HG03460 (cell line): ENCODE results near the gene ACSL1.
"Not testable (repeated sequence)": the region's sequence is repeated elsewhere in the genome, so short reads cannot be mapped to it uniquely, and the experiment has no call there.

ENCODE experiments used
- ATAC-seq: cut with Tn5 transposase; IDR thresholded peaks from one replicate; pipeline ENCODE4 v1.9.1; 2021; ENCODE audit not compliant: unreplicated experiment

Gene ACSL1

DNA sequence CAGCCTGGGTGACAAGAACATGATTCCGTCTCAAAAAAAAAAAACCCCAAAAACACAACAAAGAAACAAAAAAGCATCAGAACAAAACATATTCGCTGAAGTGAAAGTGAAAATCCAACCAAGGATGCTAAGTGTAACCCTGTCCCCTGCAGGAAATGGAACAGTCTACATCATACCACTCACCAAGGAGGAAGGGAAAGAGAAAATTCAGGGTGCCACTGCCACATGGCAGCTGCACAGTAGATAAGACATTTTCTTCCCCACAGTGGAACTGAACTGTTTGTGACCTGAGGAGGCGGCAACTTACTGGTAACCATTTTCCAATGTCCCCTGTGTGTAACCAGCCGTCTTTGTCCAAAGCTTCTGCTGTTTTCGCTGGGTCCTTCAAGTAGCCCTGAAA lies 63.7 kb downstream of the ACSL1 start:
- ATAC-seq = peak; percentile 88

DNA sequence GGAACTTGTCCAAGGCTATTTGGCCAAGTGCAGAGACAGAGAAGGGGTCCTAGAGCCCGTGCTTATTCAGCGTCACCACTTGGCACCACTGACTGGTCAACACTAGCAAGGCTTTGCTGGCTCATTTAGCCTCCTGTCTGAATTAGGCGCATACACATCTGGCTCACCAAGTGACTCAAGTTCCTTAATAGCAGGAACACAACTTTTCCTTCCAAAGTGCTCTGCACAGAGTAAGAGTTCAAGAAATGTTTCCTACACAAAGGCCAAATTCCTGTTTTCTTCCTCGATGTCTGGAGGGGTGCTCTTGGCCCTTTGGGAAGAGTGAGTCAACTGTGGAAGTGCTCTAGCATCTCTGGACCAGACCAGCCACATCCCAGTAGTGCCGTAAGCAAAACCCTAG lies 65.1 kb downstream of the ACSL1 start:
- ATAC-seq = no peak

DNA sequence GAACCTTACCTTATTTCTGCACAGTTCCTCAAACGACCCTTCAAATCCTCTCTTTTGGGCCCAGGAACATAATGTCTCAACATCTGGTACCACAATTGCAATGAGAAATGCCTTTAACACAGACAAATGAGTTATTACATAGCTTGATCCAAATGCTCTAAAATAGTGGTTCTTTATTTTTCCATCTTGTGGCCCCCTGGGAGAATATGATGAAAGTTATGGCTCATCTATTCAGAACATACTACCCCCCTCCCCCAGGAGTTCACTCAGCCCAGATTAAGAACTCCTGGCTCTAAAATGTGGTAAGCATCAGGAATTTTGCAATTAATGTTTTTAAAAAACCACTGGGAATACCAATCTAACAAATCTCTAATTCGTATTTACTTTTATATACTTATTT lies 68.0 kb downstream of the ACSL1 start:
- no peak for ATAC-seq

DNA sequence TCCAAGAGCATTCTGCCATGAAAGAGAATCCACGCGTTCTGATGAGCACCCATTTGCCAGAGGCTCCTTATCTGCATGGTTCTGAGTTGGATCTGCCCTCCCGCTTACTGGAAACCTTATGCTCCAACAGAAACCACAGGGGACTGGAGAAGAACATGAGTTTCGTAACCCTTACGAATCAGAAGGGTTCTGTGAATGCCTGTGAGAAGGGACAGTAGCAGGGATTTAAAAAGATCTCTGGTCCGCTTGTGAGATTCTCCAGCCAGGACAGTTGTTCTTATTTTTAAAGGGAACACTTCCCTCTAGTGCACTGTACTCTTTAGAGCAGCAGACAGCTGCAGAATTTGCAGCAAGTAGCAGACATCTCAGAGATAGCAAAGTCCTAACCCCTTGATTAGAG lies 69.4 kb downstream of the ACSL1 start:
- ATAC-seq = no peak

DNA sequence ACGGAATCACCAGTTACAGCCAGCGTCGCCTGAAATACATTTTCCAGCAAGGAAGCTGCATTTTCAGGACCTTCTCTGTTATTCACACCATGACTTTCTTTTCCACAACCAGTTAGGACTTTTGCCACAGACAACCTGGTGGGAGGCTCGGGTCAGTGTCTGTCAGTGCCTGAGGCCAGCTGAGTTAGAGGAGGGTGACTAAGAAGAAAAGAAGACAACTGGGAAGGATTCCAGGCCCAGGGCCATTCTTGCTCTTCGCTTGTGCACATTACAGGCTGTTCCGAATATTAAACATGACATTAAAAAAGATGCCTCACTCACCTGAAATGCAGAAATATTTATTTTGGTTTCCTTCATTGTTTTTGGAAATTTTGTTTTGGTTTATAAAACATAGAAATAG lies 70.5 kb downstream of the ACSL1 start:
- ATAC-seq = no peak

DNA sequence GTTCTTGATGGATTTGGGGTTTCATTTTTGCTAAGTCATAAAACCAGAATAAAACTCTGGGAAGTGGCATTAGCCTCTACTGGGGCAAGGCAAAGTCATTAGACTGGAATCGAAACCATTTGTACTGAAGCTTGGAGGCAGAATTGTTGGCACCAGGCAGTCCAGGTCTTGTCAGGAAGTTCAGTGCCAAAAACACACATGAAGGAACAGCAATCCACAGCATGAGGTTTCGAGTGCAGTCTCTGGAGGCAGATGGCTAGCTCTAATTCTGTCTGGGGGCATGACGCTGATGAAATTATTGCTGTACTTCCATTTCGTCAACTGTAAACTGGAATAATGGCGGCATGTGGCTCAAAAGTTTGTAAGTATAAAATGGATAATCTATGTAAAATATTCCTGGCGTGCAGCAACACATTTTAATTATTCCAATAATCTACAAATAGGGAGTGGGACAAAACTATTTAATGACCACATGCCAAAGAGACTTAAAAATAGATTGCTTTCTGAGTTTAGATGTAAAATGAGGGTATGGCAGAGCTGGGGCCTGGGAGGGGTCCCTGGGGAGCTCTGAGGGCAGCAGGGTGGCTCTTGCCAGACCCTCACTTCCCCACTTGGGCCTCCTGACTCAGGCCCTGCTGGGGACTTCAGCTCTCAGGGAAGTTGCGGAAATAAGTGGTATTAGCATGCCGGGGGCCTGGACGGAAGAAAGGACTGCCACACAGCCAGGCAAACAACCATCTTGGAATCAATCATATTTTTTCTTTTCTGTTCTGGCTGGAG lies 73.1 kb downstream of the ACSL1 start:
- no peak for ATAC-seq

DNA sequence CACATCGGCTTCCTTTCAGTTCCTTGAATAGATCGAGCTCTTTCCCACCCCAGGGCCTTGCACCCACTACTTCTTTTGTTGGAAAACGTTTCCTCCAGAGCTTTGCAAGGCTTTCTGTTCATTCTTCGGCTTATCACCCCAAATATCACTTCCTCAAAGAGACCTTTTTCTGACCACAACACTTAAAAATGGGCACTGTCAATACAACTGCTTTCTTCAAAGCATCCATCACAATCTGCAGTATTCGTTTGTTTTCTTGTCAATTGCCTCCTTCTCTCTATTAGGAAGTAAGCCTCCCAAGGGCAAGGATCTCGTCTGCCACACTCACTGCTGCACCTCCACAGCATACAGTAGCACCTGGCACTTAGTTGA lies 74.2 kb downstream of the ACSL1 start:
- no peak for ATAC-seq

DNA sequence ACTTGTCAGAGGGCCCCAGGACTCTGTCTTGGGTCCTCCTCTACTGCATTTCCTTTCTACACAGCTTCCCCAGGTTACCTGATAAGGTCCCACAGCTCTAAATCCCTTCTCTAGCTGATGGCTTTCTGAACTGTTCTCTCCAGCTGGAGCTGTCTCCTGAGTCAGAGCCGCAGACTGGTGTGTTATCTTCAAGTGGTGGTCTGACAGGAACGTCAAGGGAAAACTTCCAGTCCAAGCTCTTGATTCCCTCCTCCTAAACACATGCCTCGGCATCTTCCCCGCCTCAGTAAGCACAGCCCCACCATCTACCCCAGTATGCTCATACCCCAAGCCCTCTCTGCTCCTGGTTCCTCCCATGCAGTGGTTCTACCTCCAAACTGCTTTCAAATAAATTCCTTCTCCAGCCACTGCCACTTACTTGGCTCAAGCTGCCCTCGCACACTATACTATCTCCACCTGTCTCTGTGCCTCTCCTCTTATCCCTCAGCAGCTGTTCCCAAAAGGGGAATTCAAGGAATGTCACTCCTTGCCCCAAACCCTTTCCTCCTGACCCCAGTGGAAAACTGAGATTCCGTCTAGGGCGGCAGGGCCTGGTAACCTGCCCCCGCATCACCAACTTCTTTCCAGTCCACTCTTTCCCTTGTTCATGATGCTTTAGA lies 74.7 kb downstream of the ACSL1 start:
- ATAC-seq = no peak

DNA sequence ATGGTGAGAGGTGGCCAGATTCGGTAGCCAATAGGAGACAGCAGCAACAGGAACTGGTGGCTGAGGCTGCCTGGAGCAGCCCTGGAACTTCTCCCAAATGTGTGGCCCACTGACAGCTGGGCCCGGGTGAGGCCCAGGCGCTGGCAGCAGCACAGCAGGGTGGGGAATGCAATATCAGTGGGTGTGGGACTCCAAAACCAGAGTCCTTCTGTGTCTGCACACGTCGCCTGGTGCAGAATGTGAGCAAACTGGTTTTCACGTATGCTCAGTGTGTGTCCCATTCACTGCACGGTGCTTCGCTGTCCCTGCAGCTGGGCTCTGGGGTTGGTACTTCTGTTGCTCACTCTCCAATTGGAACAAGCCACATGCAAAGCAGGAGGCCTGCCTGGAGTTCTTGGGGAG lies 77.5 kb downstream of the ACSL1 start:
- no peak for ATAC-seq

DNA sequence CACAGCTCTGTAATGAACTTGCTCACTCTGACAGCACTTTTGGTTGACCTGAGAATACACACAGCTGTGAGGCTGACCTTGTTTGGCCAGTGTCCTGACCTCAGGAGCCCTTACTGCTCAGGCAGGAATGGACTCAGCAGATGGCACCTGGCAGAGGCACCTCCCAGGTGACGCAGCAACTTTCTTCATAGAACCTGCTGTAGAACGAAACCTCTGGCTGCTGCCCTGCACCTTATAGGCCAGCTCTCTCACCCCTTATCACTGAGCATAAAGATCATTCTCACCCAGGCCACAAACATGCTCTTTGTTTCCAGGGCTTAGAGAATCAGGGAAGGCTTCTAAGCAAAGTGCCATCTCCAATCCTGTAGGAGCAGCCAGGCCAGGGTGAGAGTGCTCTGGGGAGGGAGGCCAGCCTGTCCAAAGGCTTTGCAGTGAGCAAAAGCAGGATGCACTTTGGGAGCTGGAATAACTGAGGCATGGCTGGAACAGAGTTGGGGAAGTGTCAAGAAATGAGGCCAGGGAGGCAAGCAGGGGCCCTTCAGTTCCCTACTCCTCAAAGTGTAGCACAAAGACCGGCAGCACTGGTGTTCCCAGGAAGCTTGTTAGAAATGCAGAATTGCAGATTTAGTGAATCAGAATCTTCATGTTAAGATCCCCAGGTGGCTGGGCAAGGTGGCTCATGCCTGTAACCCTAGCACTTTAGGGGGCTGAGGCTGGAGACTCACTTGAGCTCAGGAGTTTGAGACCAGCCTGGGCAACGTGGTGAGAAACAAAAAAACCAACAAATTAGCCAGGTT lies 78.5 kb downstream of the ACSL1 start:
- ATAC-seq = no peak

DNA sequence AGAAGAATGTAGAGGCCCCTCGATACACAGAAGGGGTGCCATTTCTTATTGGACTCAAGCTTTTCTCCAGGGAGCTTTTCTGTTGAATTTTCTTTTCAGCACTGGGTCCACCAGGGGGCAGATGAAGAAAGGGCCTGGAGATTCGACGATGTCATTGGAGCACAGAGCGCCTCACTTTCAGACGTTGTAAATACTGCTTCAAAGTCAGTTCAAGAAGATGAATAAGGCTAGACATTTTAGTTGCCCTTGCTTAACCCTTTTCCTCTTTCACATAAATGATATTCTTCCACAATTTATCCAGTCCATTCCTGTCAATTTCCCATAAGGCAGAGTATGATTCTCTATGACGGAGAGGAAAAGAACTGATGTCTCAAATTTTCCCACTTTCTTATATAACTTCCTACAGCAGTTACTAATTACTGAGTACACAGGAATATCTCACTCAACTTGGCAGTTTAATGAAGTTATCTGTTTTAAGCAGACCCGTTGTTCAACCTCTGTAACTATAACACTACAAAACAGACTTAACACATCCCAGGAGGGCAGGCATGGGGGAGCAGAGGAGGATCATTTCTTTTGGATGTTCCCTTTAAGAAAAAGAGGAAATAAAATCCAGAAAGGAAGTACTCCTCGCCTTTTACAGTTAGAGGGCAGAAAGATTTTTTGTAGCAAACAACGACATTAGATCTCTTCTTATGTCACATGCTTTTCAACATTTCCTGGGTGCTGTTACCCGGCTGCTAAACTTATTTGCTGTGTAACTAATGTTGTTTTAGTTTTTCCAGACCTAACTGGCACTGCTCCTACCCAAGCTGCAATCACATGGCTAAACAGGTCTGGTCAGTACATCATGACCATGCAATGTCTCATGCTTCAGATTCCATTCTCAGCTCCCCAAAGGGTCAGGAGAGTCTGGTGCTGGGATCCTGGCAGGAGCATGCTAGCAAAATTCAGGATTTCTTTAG lies 79.7 kb downstream of the ACSL1 start:
- peak; percentile 63 for ATAC-seq

DNA sequence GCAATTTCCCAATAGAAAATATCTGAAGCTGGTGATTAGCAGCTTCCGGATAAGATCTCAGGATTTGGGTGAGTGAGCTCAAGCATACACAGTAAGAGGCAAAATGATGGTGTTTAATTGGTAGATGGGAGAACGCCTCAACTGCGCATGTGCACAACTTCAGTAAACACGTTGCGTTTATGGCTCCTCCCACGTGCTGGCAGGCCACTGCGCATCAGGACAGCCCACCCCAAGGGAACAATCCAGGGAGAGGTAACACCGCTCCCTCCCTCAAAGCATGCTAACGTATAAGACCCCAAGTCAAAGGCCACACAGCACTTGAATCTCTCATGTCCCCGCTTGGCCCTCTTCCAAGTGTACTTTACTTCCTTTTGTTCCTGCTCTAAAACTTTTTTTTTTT lies 81.5 kb downstream of the ACSL1 start:
- no peak for ATAC-seq

DNA sequence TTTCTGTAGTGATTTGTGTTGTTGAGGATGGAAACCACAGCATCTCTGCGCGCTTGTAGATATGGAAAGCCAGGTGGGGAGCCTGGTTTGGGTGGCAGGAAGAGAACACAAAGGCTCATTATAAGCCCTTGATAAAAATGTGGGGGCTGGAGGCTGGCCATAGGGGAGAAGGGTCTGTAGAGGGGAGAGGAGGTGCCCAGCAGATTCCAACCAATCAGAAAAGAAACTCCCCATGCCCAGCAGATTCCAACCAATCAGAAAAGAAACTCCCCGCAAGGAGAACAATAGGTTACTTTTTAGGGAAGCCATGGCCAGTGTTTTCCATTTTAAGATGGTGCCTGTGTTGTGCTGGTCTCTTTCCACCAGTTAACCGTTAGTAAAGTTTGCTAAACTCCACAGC lies 82.1 kb downstream of the ACSL1 start:
- no peak for ATAC-seq

DNA sequence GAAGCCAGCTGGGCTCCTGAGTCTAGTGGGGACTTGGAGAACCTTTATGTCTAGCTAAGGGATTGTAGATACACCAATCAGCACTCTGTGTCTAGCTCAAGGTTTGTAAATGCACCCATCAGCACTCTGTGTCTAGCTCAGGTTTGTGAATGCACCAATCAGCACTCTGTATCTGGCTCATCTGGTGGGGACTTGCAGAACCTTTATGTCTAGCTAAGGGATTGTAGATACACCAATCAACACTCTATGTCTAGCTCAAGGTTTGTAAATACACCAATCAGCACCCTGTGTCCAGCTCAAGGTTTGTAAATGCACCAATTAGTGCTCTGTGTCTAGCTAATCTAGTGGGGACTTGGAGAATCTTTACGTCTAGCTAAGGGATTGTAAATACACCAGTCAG lies 84.1 kb downstream of the ACSL1 start:
- ATAC-seq = not testable (repeated sequence)

DNA sequence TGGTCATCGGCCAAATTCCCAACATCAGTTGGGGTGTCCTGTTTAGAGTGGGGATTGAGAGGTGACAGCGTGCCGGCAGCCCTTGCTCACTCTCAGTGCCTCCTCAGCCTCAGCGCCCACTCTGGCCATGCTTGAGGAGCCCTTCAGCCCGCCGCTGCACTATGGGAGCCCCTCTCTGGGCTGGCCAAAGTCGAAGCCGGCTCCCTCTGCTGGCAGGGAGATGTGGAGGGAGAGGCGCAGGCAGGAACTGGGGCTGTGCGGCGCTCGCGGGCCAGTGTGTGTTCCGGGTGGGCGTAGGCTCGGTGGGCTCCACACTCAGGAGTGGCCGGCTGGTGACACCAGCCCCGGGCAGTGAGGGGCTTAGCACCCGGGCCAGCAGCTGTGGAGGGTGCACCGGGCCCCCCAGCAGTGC lies 84.8 kb downstream of the ACSL1 start:
- no peak for ATAC-seq

DNA sequence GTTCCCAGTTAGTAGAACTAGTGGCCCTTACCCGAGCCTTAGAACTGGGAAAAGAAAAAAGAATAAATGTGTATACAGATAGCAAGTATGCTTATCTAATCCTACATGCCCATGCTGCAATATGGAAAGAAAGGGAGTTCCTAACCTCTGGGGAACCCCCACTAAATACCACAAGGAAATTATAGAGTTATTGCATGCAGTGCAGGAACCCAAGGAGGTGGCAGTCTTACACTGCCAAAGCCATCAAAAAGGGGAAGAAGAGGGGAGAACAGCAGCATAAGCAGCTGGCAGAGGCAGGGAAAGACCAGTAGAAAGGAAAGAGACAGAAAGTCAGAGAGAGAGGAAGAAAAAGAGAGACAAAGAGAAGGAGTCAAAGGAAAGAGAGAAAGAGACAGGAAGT lies 86.2 kb downstream of the ACSL1 start:
- not testable (repeated sequence) for ATAC-seq

DNA sequence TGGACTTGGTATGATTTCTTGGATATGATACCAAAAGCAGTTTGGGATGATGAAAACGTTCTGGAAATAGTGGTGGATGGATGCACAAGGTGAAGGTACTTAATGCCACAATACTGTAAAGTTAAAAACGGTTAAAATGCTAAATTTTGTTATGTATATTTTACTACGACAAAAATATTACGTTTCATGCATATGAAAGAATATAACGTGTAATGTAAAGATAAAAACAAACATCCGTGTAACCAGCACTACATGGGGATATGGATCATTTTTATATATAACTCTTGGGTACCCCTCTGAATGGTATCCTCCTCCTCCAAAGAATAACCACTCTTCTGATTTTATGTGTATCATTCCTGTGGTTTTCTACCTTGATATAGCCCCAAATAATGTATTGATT lies 91.0 kb downstream of the ACSL1 start:
- ATAC-seq = no peak

DNA sequence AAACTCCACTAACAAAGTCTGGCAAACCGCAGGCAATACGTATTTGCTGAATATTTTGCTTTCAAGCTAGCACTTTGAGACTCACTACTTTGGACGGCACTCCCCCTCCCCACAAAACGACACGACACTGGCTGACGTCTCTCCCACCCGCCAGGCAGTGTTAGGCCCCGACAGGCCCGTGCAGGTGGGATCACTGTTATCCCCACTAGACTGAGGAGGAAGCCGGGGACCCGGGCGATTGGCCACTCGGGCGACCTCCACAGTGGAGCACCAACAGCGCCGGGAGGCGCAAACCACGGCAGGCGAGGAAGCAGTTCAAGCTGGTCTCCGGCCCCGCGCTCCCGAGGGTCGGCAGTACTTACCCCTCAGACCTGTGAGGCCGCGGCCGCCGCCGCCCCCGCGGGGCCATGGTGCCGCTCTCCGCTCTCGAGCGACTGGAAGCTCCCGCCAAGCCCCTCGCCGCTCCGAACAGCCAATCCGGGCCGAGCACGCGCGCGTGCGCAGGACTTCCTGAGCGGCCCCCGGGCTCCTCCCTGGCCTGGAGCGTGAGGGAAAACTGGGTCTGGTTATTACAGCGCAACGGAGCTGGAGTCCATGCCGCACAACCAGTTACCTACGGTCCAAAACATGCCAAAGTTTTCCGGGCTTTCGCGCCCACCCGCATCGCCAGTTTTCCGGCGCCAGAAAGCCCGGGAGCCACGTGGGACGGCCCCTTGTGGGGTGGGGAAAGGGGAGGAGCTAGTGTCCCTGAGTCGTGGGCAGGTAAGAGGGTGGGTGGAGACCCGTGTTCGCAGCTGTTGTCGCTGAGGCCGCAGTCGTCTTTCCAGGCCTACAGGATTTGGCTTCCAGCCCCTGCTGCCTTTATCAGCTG lies 91.9 kb downstream of the ACSL1 start, which contains the start of gene CENPU:
Gene CENPU (minus strand): TSS at position 443 of the 871 bp plus-strand sequence. CDS start 34 bp downstream, at position 409.
- ATAC-seq = peak; percentile 88

DNA sequence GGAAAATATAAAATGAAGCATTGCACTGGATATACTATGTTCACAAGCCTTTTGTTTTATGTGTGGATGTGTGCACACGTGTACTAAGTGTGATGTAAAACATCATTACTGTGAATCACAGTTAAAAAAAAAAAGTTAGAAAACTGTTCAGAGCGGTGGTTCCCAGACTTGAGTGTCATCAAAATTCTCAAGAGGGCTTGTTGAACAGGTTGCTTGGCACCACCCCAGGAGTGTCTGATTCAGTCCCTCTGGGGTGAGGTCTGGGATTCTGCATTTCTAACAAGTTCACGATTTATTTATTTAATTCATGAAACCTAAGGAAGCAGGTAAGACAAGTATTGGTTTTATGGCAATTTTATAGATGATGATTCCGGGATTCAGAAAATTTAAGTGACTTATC lies 93.6 kb downstream of the ACSL1 start:
- ATAC-seq = no peak

DNA sequence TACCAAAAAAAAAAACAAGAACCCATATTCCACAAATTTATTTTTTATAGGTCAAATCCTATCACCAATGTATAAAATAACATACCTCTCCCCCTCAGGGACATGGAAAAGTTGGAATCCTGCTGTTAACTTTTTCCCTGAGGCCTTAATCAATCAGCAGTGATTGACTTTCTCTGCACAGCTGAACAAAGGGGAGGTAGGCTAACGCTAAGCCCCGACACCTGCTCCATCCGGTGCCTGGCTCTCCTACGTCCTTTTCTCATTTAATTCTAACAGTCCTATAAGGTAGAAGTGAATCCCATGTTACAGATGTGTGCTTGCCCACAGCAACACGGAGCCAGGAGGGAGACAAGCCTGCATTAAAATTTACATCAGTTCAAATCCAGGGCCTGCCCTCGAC lies 94.7 kb downstream of the ACSL1 start:
- no peak for ATAC-seq
